Neural cell (in vitro differentiated cells): ENCODE data around the gene VAMP1. TPM values are rescaled to one million over a fixed set of nuclear protein-coding genes. Genes with fewer than 3 reads are reported as not detected.
"Not testable (repeated sequence)": the region's sequence is repeated elsewhere in the genome, so short reads cannot be mapped to it uniquely, and the experiment has no call there.

Source experiments
- H2AFZ ChIP-seq: fragments of 200-600, 300-800 bp; sonication (generic), shearing (Covaris generic); 2 replicates; pipeline ENCODE4 v1.6.0; 2014; ENCODE audit warnings: low read depth, mild to moderate bottlenecking, antibody characterized with exemption, low read length, moderate library complexity
- H3F3A ChIP-seq: fragments of 200-600 bp; shearing (Covaris generic); 2 replicates; pipeline ENCODE4 v1.6.1; 2016; ENCODE audit warnings: mild to moderate bottlenecking, moderate library complexity, mixed read lengths, antibody characterized with exemption, low read length; ENCODE audit not compliant: insufficient read depth, poor library complexity, severe bottlenecking
- H3K27ac ChIP-seq: fragments of 200-600, 300-800 bp; sonication (generic), shearing (Covaris generic); 2 replicates; pipeline ENCODE4 v1.5.1; 2014; ENCODE audit warnings: mild to moderate bottlenecking, low read length, moderate library complexity
- H3K27me3 ChIP-seq: fragments of 300-800, 200-600 bp; sonication (generic), shearing (Covaris generic); 2 replicates; pipeline ENCODE4 v1.6.0; 2014; ENCODE audit warnings: mild to moderate bottlenecking, low read depth, low read length, moderate library complexity; ENCODE audit not compliant: insufficient read depth
- H3K36me3 ChIP-seq: fragments of 300-800, 200-600 bp; sonication (generic), shearing (Covaris generic); 2 replicates; pipeline ENCODE4 v1.5.1; 2014; ENCODE audit warnings: mild to moderate bottlenecking, antibody characterized with exemption, low read length, moderate library complexity; ENCODE audit not compliant: insufficient read depth
- H3K4me2 ChIP-seq: fragments of 300-800, 200-600 bp; sonication (generic), shearing (Covaris generic); 2 replicates; pipeline ENCODE4 v1.6.0; 2014; ENCODE audit warnings: mild to moderate bottlenecking, low read length
- H3K4me3 ChIP-seq: fragments of 300-800, 200-600 bp; sonication (generic), shearing (Covaris generic); 2 replicates; pipeline ENCODE4 v1.5.1; 2014; ENCODE audit warnings: mild to moderate bottlenecking, low read length, moderate library complexity
- H3K79me2 ChIP-seq: fragments of 200-600 bp; shearing (Covaris generic); replicated peaks from 2 replicates; pipeline ENCODE4 v1.6.0; 2014; ENCODE audit warnings: mild to moderate bottlenecking, low read length, moderate library complexity; ENCODE audit not compliant: insufficient read depth
- H3K9ac ChIP-seq: fragments of 300-800, 200-600 bp; sonication (generic), shearing (Covaris generic); 2 replicates; pipeline ENCODE4 v1.6.1; 2016; ENCODE audit warnings: mild to moderate bottlenecking, low read length, mixed read lengths
- H3K9me2 ChIP-seq: fragments of 200-600 bp; shearing (Covaris generic); 2 replicates; pipeline ENCODE4 v1.6.1; 2016; ENCODE audit warnings: mild to moderate bottlenecking, low read length, mixed read lengths; ENCODE audit not compliant: insufficient read depth
- H3K9me3 ChIP-seq: fragments of 200-600, 300-800 bp; sonication (generic), shearing (Covaris generic); 2 replicates; pipeline ENCODE4 v1.6.1; 2016; ENCODE audit warnings: mild to moderate bottlenecking, mixed run types, low read length, moderate library complexity, mixed read lengths
- H4K20me1 ChIP-seq: fragments of 200-600 bp; shearing (Covaris generic); 2 replicates; pipeline ENCODE4 v1.6.1; 2016; ENCODE audit warnings: mild to moderate bottlenecking, mixed run types; ENCODE audit not compliant: insufficient read depth
- EP300 ChIP-seq: fragments of 450-650 bp; conservative IDR thresholded peaks from 2 replicates; pipeline ENCODE4 v1.6.1; 2014; ENCODE audit warnings: antibody characterized with exemption, mild to moderate bottlenecking, moderate library complexity; ENCODE audit not compliant: poor library complexity, severe bottlenecking
- EZH2 ChIP-seq: fragments of 200-600, 300-800 bp; shearing (Covaris generic), sonication (generic); IDR thresholded peaks from 2 replicates; pipeline ENCODE4 v1.6.1; 2014; ENCODE audit warnings: antibody characterized with exemption, low read length, borderline replicate concordance, mild to moderate bottlenecking; ENCODE audit not compliant: insufficient read depth, poor library complexity, severe bottlenecking
- MXI1 ChIP-seq: fragments of 450-650 bp; conservative IDR thresholded peaks from 2 replicates; pipeline ENCODE4 v1.6.1; 2014; ENCODE audit warnings: antibody characterized with exemption, mild to moderate bottlenecking; ENCODE audit not compliant: poor library complexity, severe bottlenecking
- POLR2AphosphoS5 ChIP-seq: IDR thresholded peaks from 2 replicates; pipeline ENCODE4 v1.6.1; 2012
- RAD21 ChIP-seq: fragments of 450-650 bp; conservative IDR thresholded peaks from 2 replicates; pipeline ENCODE4 v1.6.1; 2014; ENCODE audit warnings: antibody characterized with exemption, mild to moderate bottlenecking, moderate library complexity
- REST ChIP-seq: IDR thresholded peaks from 2 replicates; pipeline ENCODE4 v1.6.1; 2012; ENCODE audit warnings: borderline replicate concordance
- SMC3 ChIP-seq: fragments of 450-650 bp; conservative IDR thresholded peaks from 2 replicates; pipeline ENCODE4 v1.6.1; 2014; ENCODE audit warnings: antibody characterized with exemption, mild to moderate bottlenecking, moderate library complexity; ENCODE audit not compliant: poor library complexity
- TAF1 ChIP-seq: IDR thresholded peaks from 2 replicates; pipeline ENCODE4 v1.6.1; 2012; ENCODE audit warnings: low read depth
- polyA plus RNA-seq: library from polyadenylated mRNA; depleted of rRNA; stranded (reverse); fragments of >200 nt; gene quantifications from 2 replicates; pipeline ENCODE4 v1.2.3, GENCODE V29; 2014
- TF ChIP-seq, protein P1 (sequence below): fragments of 450-650 bp; IDR thresholded peaks from 2 replicates; pipeline ENCODE4 v1.5.1; 2014; ENCODE audit warnings: antibody characterized with exemption, mild to moderate bottlenecking, moderate library complexity; ENCODE audit not compliant: poor library complexity, severe bottlenecking

The VAMP1 gene
- polyA plus RNA-seq, 1 donor from 2014 or later: 4.3 TPM

DNA sequence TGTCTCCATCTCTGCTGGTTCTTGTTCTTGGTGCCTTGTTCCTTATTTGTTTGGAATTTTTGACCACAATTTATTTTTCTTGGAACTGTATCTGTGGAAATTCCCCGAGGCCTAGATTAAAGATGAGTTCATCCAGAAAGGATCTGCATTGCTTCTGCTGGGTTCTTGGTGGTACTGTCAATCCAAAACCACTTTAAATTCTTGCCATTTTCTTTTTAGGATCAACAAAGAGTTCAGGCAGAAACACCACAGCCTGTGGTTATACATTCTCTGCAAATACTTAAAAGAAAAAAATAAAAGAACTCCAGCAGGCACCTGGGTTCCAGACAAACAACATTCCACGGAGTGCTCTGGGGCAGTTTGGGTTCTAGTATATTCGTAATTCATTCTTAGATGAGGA lies 6.0 kb upstream of the VAMP1 start:
- Histone ChIP-seq H3F3A (no peaks in the 10 kb centered on the region), H4K20me1 (no peaks in the 10 kb centered on the region), H3K27ac (no peak overlapping the region), H3K79me2 (no peaks in the 10 kb centered on the region), H3K9ac (no peak overlapping the region), H3K4me2 (no peak overlapping the region), H3K9me2 (no peaks in the 10 kb centered on the region), H2AFZ (no peak overlapping the region), H3K4me3 (no peak overlapping the region), H3K27me3 (no peaks in the 10 kb centered on the region), H3K9me3 (no peaks in the 10 kb centered on the region), H3K36me3 (no peaks in the 10 kb centered on the region)
- no peak for TF ChIP-seq RAD21
- no peak for TF ChIP-seq EZH2
- no peak for TF ChIP-seq MXI1
- no peak for TF ChIP-seq SMC3
- TF ChIP-seq, protein P1, sequence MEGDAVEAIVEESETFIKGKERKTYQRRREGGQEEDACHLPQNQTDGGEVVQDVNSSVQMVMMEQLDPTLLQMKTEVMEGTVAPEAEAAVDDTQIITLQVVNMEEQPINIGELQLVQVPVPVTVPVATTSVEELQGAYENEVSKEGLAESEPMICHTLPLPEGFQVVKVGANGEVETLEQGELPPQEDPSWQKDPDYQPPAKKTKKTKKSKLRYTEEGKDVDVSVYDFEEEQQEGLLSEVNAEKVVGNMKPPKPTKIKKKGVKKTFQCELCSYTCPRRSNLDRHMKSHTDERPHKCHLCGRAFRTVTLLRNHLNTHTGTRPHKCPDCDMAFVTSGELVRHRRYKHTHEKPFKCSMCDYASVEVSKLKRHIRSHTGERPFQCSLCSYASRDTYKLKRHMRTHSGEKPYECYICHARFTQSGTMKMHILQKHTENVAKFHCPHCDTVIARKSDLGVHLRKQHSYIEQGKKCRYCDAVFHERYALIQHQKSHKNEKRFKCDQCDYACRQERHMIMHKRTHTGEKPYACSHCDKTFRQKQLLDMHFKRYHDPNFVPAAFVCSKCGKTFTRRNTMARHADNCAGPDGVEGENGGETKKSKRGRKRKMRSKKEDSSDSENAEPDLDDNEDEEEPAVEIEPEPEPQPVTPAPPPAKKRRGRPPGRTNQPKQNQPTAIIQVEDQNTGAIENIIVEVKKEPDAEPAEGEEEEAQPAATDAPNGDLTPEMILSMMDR: no peak
- no peak for TF ChIP-seq TAF1

DNA sequence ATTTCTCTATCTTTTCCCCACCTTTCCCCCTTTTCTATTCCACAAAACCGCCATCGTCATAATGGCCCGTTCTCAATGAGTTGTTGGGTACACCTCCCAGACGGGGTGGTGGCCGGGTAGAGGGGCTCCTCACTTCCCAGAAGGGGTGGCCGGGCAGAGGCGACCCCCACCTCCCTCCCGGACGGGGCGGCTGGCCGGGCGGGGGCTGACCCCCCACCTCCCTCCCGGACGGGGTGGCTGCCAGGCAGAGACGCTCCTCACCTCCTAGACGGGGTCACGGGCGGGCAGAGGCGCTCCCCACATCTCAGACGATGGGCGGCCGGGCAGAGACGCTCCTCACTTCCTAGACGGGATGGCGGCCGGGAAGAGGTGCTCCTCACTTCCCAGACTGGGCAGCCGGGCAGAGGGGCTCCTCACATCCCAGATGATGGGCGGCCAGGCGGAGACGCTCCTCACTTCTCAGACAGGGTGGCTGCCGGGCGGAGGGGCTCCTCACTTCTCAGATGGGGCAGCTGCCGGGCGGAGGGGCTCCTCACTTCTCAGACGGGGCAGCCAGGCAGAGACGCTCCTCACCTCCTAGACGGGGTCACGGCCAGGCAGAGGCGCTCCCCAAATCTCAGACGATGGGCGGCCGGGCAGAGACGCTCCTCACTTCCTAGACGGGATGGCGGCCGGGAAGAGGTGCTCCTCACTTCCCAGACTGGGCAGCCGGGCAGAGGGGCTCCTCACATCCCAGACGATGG lies 4.9 kb upstream of the VAMP1 start:
- not testable (repeated sequence) for H3K36me3 ChIP-seq, H2AFZ ChIP-seq, H4K20me1 ChIP-seq, H3K9ac ChIP-seq, H3K4me3 ChIP-seq, H3K9me2 ChIP-seq, H3K9me3 ChIP-seq, H3K4me2 ChIP-seq, H3K27me3 ChIP-seq, H3K79me2 ChIP-seq, H3F3A ChIP-seq, H3K27ac ChIP-seq

- TF ChIP-seq RAD21 (no peak), POLR2AphosphoS5 (no peak), EP300 (no peak), TAF1 (no peak), REST (no peak), EZH2 (no peak), MXI1 (no peak), SMC3 (no peak)
- TF ChIP-seq, protein P1: no peak
- no peaks in the 10 kb centered on the region for H4K20me1 ChIP-seq
- H3K9me3 ChIP-seq: no peaks in the 10 kb centered on the region
These were observed 2.0 kb upstream of the VAMP1 start for GRCh38 chr12:6472491-6472890.

More at GRCh38 chr12:6472491-6472890, 2.0 kb upstream of the VAMP1 start:
- no peak overlapping the region for H3K9ac ChIP-seq
- no peaks in the 10 kb centered on the region for H3K79me2 ChIP-seq
- H3K4me2 ChIP-seq: no peak overlapping the region
- H3K9me2 ChIP-seq: no peaks in the 10 kb centered on the region
- no peaks in the 10 kb centered on the region for H3F3A ChIP-seq
- H3K36me3 ChIP-seq: no peaks in the 10 kb centered on the region
- no peak overlapping the region for H3K4me3 ChIP-seq
- H3K27ac ChIP-seq: no peak overlapping the region
- no peaks in the 10 kb centered on the region for H3K27me3 ChIP-seq
- H2AFZ ChIP-seq: no peak overlapping the region
